GM12878 (cell line): ENCODE measurements around the gene SMARCAL1. TPM values are rescaled to one million over a fixed set of nuclear protein-coding genes. Genes with fewer than 3 reads are reported as not detected.

Experiments
- ATAC-seq: fragments of 200-7000 bp; cut with Tn5 transposase; 3 replicates; pipeline ENCODE4 v1.9.1; 2020; ENCODE audit warnings: mild to moderate bottlenecking, moderate library complexity
- BruUV-seq: library from RNA; stranded (reverse); fragments of 400-500 nt; replicated peaks from 2 replicates; lab custom pipeline; 2021; lab: Mats Ljungman, UMichigan
- CTCF ChIA-PET: fragments of 300-600 bp; sonication (Branson Sonifier 250); formaldehyde crosslinking; extraction: SDS; loops from one replicate; lab custom pipeline; 2021; ENCODE audit warnings: inconsistent platforms; lab: Yijun Ruan, JAX
- POLR2A ChIA-PET: fragments of 350-600 bp; formaldehyde crosslinking; extraction: SDS; loops from one replicate; lab custom pipeline; 2021; ENCODE audit warnings: inconsistent platforms; lab: Charles Lee
- RAD21 ChIA-PET: fragments of 300-600 bp; sonication (Branson Sonifier 250); formaldehyde crosslinking; loops from one replicate; lab custom pipeline; 2023; ENCODE audit warnings: antibody characterized with exemption; ENCODE audit not compliant: unreplicated experiment; lab: Charles Lee
- SMC1A ChIA-PET: fragments of 300-600 bp; sonication (Branson Sonifier 250); formaldehyde crosslinking; loops from one replicate; lab custom pipeline; 2023; ENCODE audit not compliant: unreplicated experiment, uncharacterized antibody; lab: Charles Lee
- DNase-seq: peaks from one replicate; pipeline ENCODE4 v3.0.0-alpha.2; 2011; ENCODE audit warnings: low read depth, low spot score
- FAIRE-seq: peaks from 3 replicates; lab custom pipeline; 2011; peaks lifted over from hg19 to GRCh38; lab: Jason Lieb, UNC
- H2AFZ ChIP-seq: 2 replicates; pipeline ENCODE4 v1.6.0; 2011; ENCODE audit warnings: low read depth, low read length, control low read depth; ENCODE audit not compliant: control insufficient read depth
- H3K27ac ChIP-seq: 2 replicates; pipeline ENCODE4 v1.5.1; 2011; ENCODE audit warnings: control low read depth; ENCODE audit not compliant: control insufficient read depth, insufficient read depth
- H3K27me3 ChIP-seq, 2 experiments: replicated peaks in 1 of 2; 2 replicates each; pipeline versions ENCODE4 v1.6.0 to v1.6.1; 2011; ENCODE audit warnings: low read length in 1 of 2; ENCODE audit not compliant: control insufficient read depth in 2 of 2, insufficient read depth in 2 of 2
- H3K36me3 ChIP-seq, 2 experiments: 2 replicates each; pipeline ENCODE4 v1.5.1; 2011; ENCODE audit warnings: low read length in 1 of 2; ENCODE audit not compliant: control insufficient read depth in 2 of 2, insufficient read depth in 2 of 2
- H3K4me1 ChIP-seq: 2 replicates; pipeline ENCODE4 v1.6.1; 2011; ENCODE audit warnings: mild to moderate bottlenecking, low read length, moderate library complexity, mixed read lengths; ENCODE audit not compliant: control insufficient read depth, insufficient read depth
- H3K4me2 ChIP-seq: 2 replicates; pipeline ENCODE4 v1.6.0; 2011; ENCODE audit warnings: control low read depth; ENCODE audit not compliant: control insufficient read depth, insufficient read depth
- H3K4me3 ChIP-seq: fragments of 200-600 bp; sonication (generic); 2 replicates; pipeline ENCODE4 v1.5.1; 2016
- H3K79me2 ChIP-seq: 2 replicates; pipeline ENCODE4 v1.6.0; 2011; ENCODE audit warnings: low read length; ENCODE audit not compliant: control insufficient read depth, insufficient read depth
- H3K9ac ChIP-seq: 2 replicates; pipeline ENCODE4 v1.8.0; 2011; ENCODE audit warnings: low read length, control low read depth, mixed read lengths; ENCODE audit not compliant: control insufficient read depth, insufficient read depth
- H3K9me3 ChIP-seq: replicated peaks from 3 replicates; pipeline ENCODE4 v1.5.1; 2011; ENCODE audit warnings: mild to moderate bottlenecking, low read length; ENCODE audit not compliant: control insufficient read depth, insufficient read depth
- H4K20me1 ChIP-seq: 2 replicates; pipeline ENCODE4 v1.6.0; 2011; ENCODE audit not compliant: control insufficient read depth, insufficient read depth
- CEBPB ChIP-seq, 2 experiments: fragments of 150-350 bp in 1 of 2; IDR thresholded peaks; 2 replicates each; pipeline ENCODE4 v1.6.1; 2012 to 2014; ENCODE audit warnings: low read depth in 2 of 2, low read length in 2 of 2, borderline replicate concordance in 1 of 2, inconsistent platforms in 1 of 2
- HDAC2 ChIP-seq: fragments of 200-600 bp; sonication (generic); IDR thresholded peaks from 2 replicates; pipeline ENCODE4 v1.6.1; 2017
- SREBF2 ChIP-seq: IDR thresholded peaks from 2 replicates; pipeline ENCODE4 v1.6.1; 2012; ENCODE audit warnings: mild to moderate bottlenecking, low read length
- SUZ12 ChIP-seq: fragments of 200-600 bp; sonication (generic); IDR thresholded peaks from one replicate; pipeline ENCODE4 v1.6.1; 2018; ENCODE audit warnings: antibody characterized with exemption, mild to moderate bottlenecking; ENCODE audit not compliant: unreplicated experiment
- ZNF24 ChIP-seq: fragments of 450-650 bp; IDR thresholded peaks from 2 replicates; pipeline ENCODE4 v1.6.1; 2017; ENCODE audit warnings: antibody characterized with exemption, mild to moderate bottlenecking
- ZZZ3 ChIP-seq: IDR thresholded peaks from 2 replicates; pipeline ENCODE4 v1.6.1; 2011; ENCODE audit warnings: low read depth; ENCODE audit not compliant: control insufficient read depth, insufficient read length
- WGBS: methylation state at CpG from one replicate; pipeline ENCODE4 v1.1.6; 2016; ENCODE audit warnings: low lambda C conversion rate; ENCODE audit not compliant: insufficient replicate concordance, insufficient coverage; ENCODE audit errors: missing lambda C conversion rate; 5-methylcytosine and 5-hydroxymethylcytosine counted together
- in situ Hi-C: fragments of 300-500 bp; cut with MboI; formaldehyde crosslinking; loops from 9 replicates; pipeline ENCODE4 v1.14.3; 2018; ENCODE audit warnings: mixed read lengths
- intact Hi-C: fragments of 100-400 bp; cut with micrococcal nuclease; formaldehyde crosslinking; loops from one replicate; pipeline ENCODE4 v1.14.2; 2022; ENCODE audit not compliant: unreplicated experiment
- polyA plus RNA-seq, 11 experiments: library from polyadenylated mRNA; depleted of rRNA in 4 of 11; unstranded in 6 of 11; stranded (reverse) in 5 of 11; fragments of >200 nt; fragmentation: Nextera tagmentation in 4 of 11; fragmentation: Illumina TruSeq in 1 of 11; extraction: Ambion mirVana in 4 of 11; extraction: Trizol in 1 of 11; gene quantifications; 1 replicate in 1 of 11; 2 replicates in 10 of 11; pipeline versions ENCODE4 v1.2.1 to v1.2.3, GENCODE V29; 2011 to 2016; ENCODE audit warnings: inconsistent platforms in 2 of 11, missing spikeins in 2 of 11, low read depth in 1 of 11
- total RNA-seq, 4 experiments: library from RNA; depleted of rRNA in 3 of 4; stranded (reverse); fragments of >200 nt in 3 of 4; fragmentation: Illumina TruSeq in 1 of 4; extraction: Trizol in 1 of 4; gene quantifications; 2 replicates each; pipeline versions ENCODE4 v1.2.1 to v1.2.3, GENCODE V29; 2013 to 2021
- TF ChIP-seq, protein P1 (sequence below): fragments of 450-650 bp; IDR thresholded peaks from 2 replicates; pipeline ENCODE4 v1.6.1; 2018; ENCODE audit warnings: mild to moderate bottlenecking, low read depth, moderate library complexity; ENCODE audit not compliant: partially characterized antibody
- TF ChIP-seq, protein P2 (sequence below): fragments of 150-350 bp; IDR thresholded peaks from 2 replicates; pipeline ENCODE4 v1.6.1; 2016; ENCODE audit warnings: low read depth, low read length
- TF ChIP-seq, protein P3 (sequence below): IDR thresholded peaks from 2 replicates; pipeline ENCODE4 v1.6.1; 2012; ENCODE audit warnings: low read length, inconsistent platforms

Gene SMARCAL1
- total and polyA plus RNA-seq, 10 of the 15 experiments (the other 5 are each of a cell fraction or from before 2014, with no cell fraction given) = 10.8 to 32.9 (median 21.8) TPM

DNA sequence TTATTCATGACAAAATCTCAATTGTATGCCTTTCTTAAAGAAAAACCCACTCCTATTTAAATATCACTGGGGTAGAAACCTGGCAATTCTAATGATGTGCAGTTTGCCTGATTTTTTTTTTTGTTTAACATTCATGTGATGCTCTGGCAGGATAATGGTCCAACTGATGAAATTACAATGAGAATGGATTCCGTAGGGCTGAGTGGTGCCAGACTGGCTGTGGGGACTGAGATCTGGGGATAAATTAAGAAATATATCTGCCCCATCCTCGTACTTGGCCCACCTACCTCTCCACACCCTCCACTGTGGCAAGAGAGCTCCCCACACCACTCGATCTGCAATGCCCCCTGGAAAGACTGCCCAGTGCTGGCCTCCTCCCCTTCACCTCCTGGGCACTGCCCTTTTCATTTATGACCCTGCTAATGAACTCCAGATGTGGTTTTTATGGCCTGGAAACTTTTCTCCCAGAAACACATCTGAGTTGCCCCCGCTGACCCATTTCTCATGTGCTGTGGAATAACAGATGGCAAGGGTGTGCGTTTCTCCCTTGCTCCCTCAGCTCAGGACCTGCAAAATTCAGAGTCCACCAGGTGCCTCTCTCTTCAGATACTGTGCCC is 53.4 kb downstream of the SMARCAL1 start (continued):
- TF ChIP-seq SUZ12 (no peak), CEBPB (IDR thresholded peaks at IDR 0.05; ENCODE audit: borderline replicate concordance in 1 of 2, low read depth in 2 of 2, low read length in 2 of 2) (no peak)

DNA sequence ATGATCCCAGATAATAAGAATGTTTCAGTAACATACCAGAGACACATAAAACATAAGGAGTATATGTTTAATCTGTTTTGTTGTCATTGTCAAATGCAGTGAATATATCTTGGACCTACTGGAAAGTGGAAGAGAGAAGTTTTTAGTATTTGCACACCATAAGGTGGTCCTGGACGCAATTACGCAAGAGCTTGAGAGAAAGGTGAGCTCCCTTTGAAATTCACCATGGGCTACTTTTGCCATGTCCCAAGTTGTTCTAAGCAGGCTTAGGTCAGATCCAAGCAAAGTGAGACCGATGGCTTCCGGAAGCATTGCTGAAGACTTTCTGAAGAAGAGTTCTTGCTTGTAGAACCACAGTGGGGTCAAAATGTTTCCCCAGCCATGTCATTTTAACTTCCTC is 55.6 kb downstream of the SMARCAL1 start:
- RAD21 ChIA-PET = interaction anchor here (0.6 kb wide), 1 partner anchor 63 kb away, joined by 3 read pairs; no protein-coding TSS in a partner anchor
- TF ChIP-seq, protein P1, sequence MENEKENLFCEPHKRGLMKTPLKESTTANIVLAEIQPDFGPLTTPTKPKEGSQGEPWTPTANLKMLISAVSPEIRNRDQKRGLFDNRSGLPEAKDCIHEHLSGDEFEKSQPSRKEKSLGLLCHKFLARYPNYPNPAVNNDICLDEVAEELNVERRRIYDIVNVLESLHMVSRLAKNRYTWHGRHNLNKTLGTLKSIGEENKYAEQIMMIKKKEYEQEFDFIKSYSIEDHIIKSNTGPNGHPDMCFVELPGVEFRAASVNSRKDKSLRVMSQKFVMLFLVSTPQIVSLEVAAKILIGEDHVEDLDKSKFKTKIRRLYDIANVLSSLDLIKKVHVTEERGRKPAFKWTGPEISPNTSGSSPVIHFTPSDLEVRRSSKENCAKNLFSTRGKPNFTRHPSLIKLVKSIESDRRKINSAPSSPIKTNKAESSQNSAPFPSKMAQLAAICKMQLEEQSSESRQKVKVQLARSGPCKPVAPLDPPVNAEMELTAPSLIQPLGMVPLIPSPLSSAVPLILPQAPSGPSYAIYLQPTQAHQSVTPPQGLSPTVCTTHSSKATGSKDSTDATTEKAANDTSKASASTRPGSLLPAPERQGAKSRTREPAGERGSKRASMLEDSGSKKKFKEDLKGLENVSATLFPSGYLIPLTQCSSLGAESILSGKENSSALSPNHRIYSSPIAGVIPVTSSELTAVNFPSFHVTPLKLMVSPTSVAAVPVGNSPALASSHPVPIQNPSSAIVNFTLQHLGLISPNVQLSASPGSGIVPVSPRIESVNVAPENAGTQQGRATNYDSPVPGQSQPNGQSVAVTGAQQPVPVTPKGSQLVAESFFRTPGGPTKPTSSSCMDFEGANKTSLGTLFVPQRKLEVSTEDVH = no peak
- TF ChIP-seq, protein P2, sequence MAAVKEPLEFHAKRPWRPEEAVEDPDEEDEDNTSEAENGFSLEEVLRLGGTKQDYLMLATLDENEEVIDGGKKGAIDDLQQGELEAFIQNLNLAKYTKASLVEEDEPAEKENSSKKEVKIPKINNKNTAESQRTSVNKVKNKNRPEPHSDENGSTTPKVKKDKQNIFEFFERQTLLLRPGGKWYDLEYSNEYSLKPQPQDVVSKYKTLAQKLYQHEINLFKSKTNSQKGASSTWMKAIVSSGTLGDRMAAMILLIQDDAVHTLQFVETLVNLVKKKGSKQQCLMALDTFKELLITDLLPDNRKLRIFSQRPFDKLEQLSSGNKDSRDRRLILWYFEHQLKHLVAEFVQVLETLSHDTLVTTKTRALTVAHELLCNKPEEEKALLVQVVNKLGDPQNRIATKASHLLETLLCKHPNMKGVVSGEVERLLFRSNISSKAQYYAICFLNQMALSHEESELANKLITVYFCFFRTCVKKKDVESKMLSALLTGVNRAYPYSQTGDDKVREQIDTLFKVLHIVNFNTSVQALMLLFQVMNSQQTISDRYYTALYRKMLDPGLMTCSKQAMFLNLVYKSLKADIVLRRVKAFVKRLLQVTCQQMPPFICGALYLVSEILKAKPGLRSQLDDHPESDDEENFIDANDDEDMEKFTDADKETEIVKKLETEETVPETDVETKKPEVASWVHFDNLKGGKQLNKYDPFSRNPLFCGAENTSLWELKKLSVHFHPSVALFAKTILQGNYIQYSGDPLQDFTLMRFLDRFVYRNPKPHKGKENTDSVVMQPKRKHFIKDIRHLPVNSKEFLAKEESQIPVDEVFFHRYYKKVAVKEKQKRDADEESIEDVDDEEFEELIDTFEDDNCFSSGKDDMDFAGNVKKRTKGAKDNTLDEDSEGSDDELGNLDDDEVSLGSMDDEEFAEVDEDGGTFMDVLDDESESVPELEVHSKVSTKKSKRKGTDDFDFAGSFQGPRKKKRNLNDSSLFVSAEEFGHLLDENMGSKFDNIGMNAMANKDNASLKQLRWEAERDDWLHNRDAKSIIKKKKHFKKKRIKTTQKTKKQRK = no peak
- no peak for TF ChIP-seq HDAC2
- no peak for TF ChIP-seq SREBF2
- TF ChIP-seq ZZZ3 = no peak
- no peak for TF ChIP-seq ZNF24
- TF ChIP-seq, protein P3, sequence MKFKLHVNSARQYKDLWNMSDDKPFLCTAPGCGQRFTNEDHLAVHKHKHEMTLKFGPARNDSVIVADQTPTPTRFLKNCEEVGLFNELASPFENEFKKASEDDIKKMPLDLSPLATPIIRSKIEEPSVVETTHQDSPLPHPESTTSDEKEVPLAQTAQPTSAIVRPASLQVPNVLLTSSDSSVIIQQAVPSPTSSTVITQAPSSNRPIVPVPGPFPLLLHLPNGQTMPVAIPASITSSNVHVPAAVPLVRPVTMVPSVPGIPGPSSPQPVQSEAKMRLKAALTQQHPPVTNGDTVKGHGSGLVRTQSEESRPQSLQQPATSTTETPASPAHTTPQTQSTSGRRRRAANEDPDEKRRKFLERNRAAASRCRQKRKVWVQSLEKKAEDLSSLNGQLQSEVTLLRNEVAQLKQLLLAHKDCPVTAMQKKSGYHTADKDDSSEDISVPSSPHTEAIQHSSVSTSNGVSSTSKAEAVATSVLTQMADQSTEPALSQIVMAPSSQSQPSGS = no peak
- Histone ChIP-seq H3K9me3 (no peaks in the 10 kb centered on the region), H3K9ac (no peak overlapping the region), H3K36me3 (peaks cover 0 to 2% of the 10 kb centered on the region in 2 experiments; a peak in 1 of 4 replicates), H2AFZ (no peak overlapping the region), H3K27me3 (no peaks in the 10 kb centered on the region), H3K27ac (no peak overlapping the region), H3K4me2 (no peak overlapping the region), H3K4me1 (no peaks in the 10 kb centered on the region), H3K4me3 (no peak overlapping the region), H3K79me2 (no peaks in the 10 kb centered on the region), H4K20me1 (no peaks in the 10 kb centered on the region)
- no peak for ATAC-seq
- in situ Hi-C loops (no loop called here), intact Hi-C loops (no loop called here)
- FAIRE-seq = no peak
- DNase-seq = no peak
- CTCF ChIA-PET = no interaction called here
- BruUV-seq = no TSS peak
- 98% methylated on average over 4 of the region's 4 CpGs for WGBS
- SMC1A ChIA-PET = interaction anchor here (0.6 kb wide), 1 partner anchor 131 kb away, joined by 3 read pairs; no protein-coding TSS in a partner anchor
- POLR2A ChIA-PET = interaction anchor here (0.6 kb wide), 1 partner anchor 143 kb away, joined by 3 read pairs; no protein-coding TSS in a partner anchor
